HPDE6-E6E7 (cell line): ENCODE data around the gene SEPTIN11.

Experiments used
- DNase-seq: peaks from one replicate; pipeline ENCODE4 v3.0.0; 2011; ENCODE audit warnings: missing footprints; ENCODE audit errors: extremely low spot score

Gene SEPTIN11

DNA sequence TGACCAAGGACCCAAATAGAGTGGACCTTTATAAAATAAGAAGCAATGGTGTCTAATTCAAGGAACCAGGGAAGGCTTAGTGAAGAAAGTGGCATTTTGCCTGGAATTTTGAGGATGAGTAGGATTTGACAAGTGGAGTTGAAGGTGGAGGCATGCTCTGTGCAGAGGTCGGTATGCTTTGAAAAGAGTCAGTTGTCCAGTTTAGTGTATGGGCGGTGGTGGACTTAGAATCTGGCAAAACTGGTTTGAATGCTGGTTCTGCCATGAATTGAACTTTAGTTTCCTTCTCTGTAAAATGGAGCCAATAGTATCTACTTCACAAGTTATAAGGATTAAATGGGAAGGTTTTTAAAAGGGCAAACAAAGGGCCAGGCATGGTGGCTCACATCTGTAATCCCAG lies 29.7 kb downstream of the SEPTIN11 start:
- DNase-seq, result no peak

DNA sequence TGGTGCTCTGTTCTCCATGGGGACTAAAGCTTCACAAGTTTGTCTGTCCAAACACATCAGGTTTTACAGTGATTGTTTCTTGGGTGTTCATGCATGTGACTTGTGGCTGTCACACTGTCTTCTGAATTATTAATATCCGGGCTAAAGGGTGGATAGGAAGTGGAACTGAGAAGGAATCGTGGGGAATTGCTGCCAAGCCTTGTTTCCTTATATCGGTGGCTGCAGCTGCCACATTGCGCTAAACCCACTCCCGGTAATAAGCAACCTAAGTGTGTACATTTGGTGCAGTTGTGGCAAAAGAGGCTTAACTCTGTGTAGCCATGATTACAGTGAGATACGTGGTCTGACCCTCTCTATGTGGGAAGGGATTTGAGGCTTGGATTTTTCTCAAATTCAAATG lies 30.7 kb downstream of the SEPTIN11 start:
- DNase-seq, result no peak

DNA sequence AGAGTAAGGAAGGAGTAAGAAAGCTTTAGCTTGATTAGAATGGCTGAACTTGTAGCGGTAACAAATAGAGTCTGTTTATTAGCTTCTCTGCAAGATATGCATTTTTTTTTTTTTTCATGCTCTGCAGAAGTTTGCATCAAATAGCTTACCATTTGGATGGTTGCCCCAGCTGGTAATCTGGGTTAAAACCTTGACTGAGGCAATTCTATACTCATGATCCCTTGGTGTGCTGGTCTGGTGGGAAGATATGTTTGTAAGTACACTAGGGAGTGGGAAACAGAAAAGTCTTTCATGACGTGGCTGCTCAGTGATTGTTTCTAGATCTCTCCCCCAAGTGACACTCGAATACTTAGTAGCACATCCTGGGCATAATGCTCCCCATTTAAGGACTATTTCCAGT lies 32.1 kb downstream of the SEPTIN11 start:
- DNase-seq, result no peak

- no peak for DNase-seq
These were observed 33.4 kb downstream of the SEPTIN11 start for GRCh38 chr4:76982638-76983584.

DNA sequence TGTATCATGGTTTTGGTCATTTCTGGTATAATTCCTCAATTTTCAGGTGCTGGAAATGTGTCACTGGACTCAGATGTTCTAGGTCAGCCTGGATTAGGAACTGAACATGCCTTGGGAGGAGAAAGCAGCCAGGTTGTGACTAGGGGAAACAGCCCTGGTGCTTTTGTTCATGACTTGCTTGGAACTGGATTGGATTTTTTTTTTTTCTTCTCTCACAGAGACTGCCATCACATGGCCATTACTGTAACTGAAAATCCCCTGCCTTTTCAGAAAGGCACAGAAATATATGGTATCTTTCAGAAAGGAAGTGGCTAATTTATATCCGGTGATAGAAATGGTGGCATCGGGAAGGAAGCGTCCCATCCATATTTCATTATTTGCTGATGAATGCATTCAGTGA lies 34.6 kb downstream of the SEPTIN11 start:
- DNase-seq, result peak; percentile 12

DNA sequence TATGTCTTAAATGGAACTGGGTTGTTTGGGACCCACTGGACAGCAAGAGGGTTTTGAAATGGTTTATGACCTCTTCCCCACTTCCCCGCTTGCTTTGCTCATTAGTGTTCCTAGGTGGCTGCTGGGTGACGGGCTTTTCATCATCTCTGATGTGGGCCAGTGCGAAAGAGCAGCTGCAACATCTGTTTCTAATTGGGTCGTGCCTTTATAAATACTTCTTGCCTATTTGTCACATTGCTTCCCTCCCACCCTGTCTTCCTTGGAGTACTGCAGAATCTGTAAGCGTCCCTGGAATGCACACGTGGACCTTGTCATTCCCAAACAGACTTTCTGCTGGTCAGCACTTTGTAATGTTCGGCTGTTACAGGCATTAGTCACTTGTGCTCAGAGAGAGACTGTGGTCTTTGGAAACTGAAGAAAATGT lies 35.2 kb downstream of the SEPTIN11 start:
- DNase-seq, result peak; percentile 28

DNA sequence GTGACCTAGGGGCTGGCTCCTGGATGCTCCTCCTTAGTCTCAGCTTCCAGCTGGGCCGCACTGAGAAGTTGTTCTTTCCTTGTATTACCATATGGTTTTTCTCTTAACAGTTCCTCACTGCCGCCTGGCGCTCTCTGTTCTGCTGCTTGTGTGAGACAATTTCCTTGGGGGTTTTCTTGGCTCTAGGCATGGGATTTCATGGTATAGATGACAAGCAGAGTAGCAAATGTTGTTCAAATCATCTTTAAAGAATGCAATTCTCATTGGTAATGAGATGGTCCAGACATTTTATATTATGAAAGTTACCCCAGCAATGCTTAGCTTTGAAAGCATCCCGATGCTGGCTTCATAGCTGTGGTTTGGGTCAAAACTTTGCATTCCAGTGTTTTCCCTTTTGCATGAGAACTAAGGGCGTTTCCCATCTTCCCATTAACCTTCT lies 37.6 kb downstream of the SEPTIN11 start:
- no peak for DNase-seq

GRCh38 chr4:76987685-76988084 lies 38.1 kb downstream of the SEPTIN11 start:
- no peak for DNase-seq

GRCh38 chr4:76989391-76990061 lies 40.0 kb downstream of the SEPTIN11 start:
- no peak for DNase-seq

DNA sequence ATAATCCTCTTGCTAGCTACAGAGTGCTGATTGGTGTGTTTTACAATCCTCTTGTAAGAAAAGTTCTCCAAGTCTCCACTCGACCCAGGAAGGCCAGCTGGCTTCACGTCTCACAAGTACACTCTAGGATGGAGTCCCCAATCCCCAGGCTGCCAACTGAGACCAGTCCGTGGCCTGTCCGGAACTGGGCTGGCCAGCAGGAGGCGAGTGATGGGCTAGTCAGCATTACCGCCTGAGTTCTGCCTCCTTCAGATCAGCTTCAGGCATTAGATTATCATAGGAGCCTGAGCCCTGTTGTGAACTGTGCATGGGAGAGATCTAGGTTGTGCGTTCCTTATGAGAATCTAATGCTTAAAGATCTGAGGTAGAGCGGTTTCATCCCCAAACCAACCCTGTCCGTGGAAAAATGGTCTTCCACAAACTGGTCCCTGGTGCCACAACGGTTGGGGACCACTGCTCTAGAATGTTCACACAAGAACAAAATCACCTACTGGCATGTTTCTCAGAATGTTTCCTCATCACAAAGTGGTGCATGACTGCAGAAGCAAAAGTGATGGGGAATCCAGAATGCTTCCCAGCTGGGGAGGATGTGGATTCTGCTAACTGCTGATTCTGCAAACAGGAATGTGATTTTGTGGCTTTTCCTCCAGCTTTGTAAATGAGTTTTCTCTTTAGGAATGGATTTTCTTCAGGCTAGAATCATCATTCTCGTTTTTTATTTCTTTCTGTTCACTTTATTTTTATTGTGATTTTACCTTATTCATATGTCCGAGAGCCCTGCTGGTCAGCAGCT lies 40.9 kb downstream of the SEPTIN11 start:
- no peak for DNase-seq

- no peak for DNase-seq
These were observed 41.7 kb downstream of the SEPTIN11 start for GRCh38 chr4:76991161-76991660.

- no peak for DNase-seq
These were observed 44.5 kb downstream of the SEPTIN11 start for GRCh38 chr4:76993787-76994641.

GRCh38 chr4:76995776-76996175 lies 46.2 kb downstream of the SEPTIN11 start:
- DNase-seq, result no peak

- no peak for DNase-seq
These were observed 46.9 kb downstream of the SEPTIN11 start for GRCh38 chr4:76996445-76996844.

- no peak for DNase-seq
These were observed 47.5 kb downstream of the SEPTIN11 start for GRCh38 chr4:76997077-76997476.

DNA sequence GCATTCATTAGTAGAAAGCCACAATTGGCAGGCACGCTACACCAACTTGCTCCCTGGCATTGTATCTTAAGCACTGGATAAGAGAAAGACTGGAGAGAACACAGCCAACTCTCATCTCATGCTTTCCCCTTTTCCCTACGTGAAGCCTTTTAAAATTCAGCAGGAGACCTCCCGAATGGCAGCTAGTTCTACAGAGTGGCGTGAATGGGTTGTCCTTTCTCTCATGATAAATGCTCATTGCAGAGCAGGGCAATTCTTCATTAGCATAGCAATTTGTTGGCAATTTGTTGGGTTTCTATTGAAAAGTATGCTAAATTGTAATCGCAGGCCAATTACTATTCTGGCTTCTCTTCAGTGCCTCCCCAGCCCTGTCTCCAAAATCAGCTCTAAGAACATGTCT lies 48.0 kb downstream of the SEPTIN11 start:
- DNase-seq, result no peak

- no peak for DNase-seq
These were observed 48.8 kb downstream of the SEPTIN11 start for GRCh38 chr4:76998251-76998901.
